Ishikawa (cell line): Measurements from ENCODE around the gene SOX4.
A peak's percentile ranks its signal among the peaks of the same experiment; 100 is the strongest.

Source experiments
- CEBPB ChIP-seq: IDR thresholded peaks from 2 replicates; pipeline ENCODE4 v1.6.1; 2012
- CREB1 ChIP-seq: IDR thresholded peaks from 2 replicates; pipeline ENCODE4 v1.6.1; 2012; ENCODE audit warnings: low read depth
- EGR1 ChIP-seq: IDR thresholded peaks from 2 replicates; pipeline ENCODE4 v1.6.1; 2012
- EP300 ChIP-seq: IDR thresholded peaks from 2 replicates; pipeline ENCODE4 v1.6.1; 2012; ENCODE audit warnings: borderline replicate concordance
- FOXM1 ChIP-seq: IDR thresholded peaks from 2 replicates; pipeline ENCODE4 v1.6.1; 2012; ENCODE audit warnings: low read depth, borderline replicate concordance
- NFIC ChIP-seq: IDR thresholded peaks from 2 replicates; pipeline ENCODE4 v1.6.1; 2012
- RAD21 ChIP-seq: IDR thresholded peaks from 2 replicates; pipeline ENCODE4 v1.6.1; 2012; ENCODE audit warnings: low read depth
- TAF1 ChIP-seq: IDR thresholded peaks from 2 replicates; pipeline ENCODE4 v1.6.1; 2012; ENCODE audit warnings: low read depth, mild to moderate bottlenecking
- TCF12 ChIP-seq: IDR thresholded peaks from 2 replicates; pipeline ENCODE4 v1.6.1; 2012; ENCODE audit warnings: low read depth
- TEAD4 ChIP-seq: IDR thresholded peaks from 2 replicates; pipeline ENCODE4 v1.6.1; 2012
- YY1 ChIP-seq: IDR thresholded peaks from 2 replicates; pipeline ENCODE4 v1.6.1; 2012; ENCODE audit warnings: low read depth
- ZBTB7A ChIP-seq: IDR thresholded peaks from 2 replicates; pipeline ENCODE4 v1.6.1; 2012; ENCODE audit warnings: low read depth
- TF ChIP-seq, protein P1 (sequence below): IDR thresholded peaks from 2 replicates; pipeline ENCODE4 v1.6.1; 2012
- TF ChIP-seq, protein P2 (sequence below): IDR thresholded peaks from 2 replicates; pipeline ENCODE4 v1.6.1; 2012
- TF ChIP-seq, protein P3 (sequence below): IDR thresholded peaks from 2 replicates; pipeline ENCODE4 v1.6.1; 2012; ENCODE audit warnings: low read depth, mild to moderate bottlenecking

SOX4 gene

DNA sequence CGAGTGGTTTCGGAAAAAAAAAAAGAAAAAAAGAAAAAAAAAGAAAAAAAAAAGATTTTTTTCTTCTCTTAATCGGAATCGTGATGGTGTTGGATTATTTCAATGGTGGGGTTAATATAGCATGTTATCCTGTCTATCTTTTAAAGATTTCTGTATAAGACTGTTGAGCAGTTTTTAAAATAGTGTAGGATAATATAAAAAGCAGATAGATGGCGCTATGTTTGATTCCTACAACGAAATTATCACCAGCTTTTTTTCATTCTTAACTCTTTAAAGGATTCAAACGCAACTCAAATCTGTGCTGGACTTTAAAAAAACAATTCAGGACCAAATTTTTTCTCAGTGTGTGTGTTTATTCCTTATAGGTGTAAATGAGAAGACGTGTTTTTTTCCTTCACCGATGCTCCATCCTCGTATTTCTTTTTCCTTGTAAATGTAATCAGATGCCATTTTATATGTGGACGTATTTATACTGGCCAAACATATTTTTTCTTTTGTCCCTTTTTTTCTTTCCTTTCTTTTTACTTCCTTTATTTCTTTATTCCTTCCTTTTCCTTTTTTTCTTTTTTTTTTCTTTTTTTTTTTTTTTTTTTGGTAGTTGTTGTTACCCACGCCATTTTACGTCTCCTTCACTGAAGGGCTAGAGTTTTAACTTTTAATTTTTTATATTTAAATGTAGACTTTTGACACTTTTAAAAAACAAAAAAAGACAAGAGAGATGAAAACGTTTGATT, 3.6 kb downstream of the SOX4 start:
- TF ChIP-seq RAD21 (peak; percentile 33), YY1 (no peak)

GRCh38 chr6:21597801-21598673, 4.5 kb downstream of the SOX4 start:
- TF ChIP-seq NFIC (no peak), ZBTB7A (no peak), CEBPB (no peak), TCF12 (no peak), TAF1 (no peak), EP300 (no peak), YY1 (no peak)
- TF ChIP-seq, protein P1, sequence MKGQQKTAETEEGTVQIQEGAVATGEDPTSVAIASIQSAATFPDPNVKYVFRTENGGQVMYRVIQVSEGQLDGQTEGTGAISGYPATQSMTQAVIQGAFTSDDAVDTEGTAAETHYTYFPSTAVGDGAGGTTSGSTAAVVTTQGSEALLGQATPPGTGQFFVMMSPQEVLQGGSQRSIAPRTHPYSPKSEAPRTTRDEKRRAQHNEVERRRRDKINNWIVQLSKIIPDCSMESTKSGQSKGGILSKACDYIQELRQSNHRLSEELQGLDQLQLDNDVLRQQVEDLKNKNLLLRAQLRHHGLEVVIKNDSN = no peak

GRCh38 chr6:21598674-21599023, 5.1 kb downstream of the SOX4 start:
- no peak for TF ChIP-seq RAD21
- no peak for TF ChIP-seq TCF12
- TF ChIP-seq, protein P2, sequence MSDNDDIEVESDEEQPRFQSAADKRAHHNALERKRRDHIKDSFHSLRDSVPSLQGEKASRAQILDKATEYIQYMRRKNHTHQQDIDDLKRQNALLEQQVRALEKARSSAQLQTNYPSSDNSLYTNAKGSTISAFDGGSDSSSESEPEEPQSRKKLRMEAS = no peak
- TF ChIP-seq CREB1 = no peak
- TF ChIP-seq CEBPB = no peak
- no peak for TF ChIP-seq TEAD4
- TF ChIP-seq, protein P3, sequence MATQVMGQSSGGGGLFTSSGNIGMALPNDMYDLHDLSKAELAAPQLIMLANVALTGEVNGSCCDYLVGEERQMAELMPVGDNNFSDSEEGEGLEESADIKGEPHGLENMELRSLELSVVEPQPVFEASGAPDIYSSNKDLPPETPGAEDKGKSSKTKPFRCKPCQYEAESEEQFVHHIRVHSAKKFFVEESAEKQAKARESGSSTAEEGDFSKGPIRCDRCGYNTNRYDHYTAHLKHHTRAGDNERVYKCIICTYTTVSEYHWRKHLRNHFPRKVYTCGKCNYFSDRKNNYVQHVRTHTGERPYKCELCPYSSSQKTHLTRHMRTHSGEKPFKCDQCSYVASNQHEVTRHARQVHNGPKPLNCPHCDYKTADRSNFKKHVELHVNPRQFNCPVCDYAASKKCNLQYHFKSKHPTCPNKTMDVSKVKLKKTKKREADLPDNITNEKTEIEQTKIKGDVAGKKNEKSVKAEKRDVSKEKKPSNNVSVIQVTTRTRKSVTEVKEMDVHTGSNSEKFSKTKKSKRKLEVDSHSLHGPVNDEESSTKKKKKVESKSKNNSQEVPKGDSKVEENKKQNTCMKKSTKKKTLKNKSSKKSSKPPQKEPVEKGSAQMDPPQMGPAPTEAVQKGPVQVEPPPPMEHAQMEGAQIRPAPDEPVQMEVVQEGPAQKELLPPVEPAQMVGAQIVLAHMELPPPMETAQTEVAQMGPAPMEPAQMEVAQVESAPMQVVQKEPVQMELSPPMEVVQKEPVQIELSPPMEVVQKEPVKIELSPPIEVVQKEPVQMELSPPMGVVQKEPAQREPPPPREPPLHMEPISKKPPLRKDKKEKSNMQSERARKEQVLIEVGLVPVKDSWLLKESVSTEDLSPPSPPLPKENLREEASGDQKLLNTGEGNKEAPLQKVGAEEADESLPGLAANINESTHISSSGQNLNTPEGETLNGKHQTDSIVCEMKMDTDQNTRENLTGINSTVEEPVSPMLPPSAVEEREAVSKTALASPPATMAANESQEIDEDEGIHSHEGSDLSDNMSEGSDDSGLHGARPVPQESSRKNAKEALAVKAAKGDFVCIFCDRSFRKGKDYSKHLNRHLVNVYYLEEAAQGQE = no peak

- TF ChIP-seq TAF1 = no peak
- TF ChIP-seq NFIC = no peak
- no peak for TF ChIP-seq FOXM1
- TF ChIP-seq, protein P1 = no peak
- TF ChIP-seq CREB1 = no peak
- TF ChIP-seq, protein P3 = no peak
Observed at GRCh38 chr6:21599051-21599696, 5.6 kb downstream of the SOX4 start.

- TF ChIP-seq YY1 = no peak
- no peak for TF ChIP-seq TEAD4
- TF ChIP-seq, protein P1 = no peak
- TF ChIP-seq CREB1 = no peak
- TF ChIP-seq EGR1 = no peak
Observed at GRCh38 chr6:21601339-21601923, 7.9 kb downstream of the SOX4 start.

DNA sequence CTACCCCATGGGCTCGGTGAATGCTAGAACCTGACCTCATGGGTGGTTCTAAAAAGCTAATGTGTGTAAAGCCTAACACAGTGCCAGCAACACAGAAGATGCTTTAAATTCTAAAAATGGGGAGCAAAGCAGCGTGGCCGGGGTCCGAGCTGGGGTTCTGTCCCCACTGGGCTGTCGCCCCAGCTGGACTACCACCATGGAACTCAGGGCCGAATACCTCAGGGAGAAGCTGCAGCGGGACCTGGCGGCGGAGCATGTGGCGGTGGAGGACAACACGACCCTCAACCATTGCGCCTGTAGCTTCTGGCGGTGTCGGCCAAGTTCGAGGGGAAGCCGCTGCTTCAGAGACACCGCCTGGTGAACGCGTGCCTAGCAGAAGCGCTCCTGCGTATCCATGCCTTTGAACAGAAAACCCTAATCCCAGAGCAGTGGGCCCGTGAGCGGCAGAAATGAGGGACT, 8.4 kb downstream of the SOX4 start:
- TF ChIP-seq TAF1 (no peak), TEAD4 (no peak), EGR1 (no peak), TCF12 (no peak), FOXM1 (no peak), EP300 (no peak), CREB1 (no peak), CEBPB (no peak)
- TF ChIP-seq, protein P1 = no peak
